SH-SY5Y (cell line): ENCODE measurements around the gene PPP2R2B.

Experiments
- GATA2 ChIP-seq: IDR thresholded peaks from 2 replicates; pipeline ENCODE4 v1.6.1; 2011; ENCODE audit warnings: mild to moderate bottlenecking, low read depth, low read length
- GATA3 ChIP-seq: IDR thresholded peaks from 2 replicates; pipeline ENCODE4 v1.6.1; 2011; ENCODE audit warnings: low read depth, mild to moderate bottlenecking, low read length, moderate library complexity

DNA sequence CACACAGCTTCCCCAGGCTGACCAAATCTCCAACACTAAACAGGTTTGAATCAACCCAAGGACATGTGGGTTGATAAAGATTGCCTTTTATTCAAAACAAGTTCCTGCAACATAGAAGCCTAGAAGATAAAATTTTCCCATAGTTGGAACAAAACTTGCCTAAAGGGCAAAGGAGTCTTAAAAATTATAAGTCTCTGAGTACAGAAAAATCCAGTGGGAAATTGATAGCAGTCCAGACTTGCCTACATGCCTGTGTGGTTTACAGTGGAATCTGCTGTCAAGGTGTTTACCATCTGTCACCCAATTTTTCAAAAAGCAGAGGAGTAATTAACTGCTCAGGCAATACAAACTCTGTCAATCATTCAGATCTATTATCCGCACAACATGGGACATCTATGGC, 168.2 kb downstream of the PPP2R2B start:
- TF ChIP-seq GATA2 = no peak
- TF ChIP-seq GATA3 = no peak
